NCI-H345 treated with DMSO at 0.1 percent for 48 hours (cell line): Measurements from ENCODE around the gene BMP10.

Experiments
- DNase-seq: peaks from one replicate; lab custom pipeline; 2025; ENCODE audit not compliant: unreplicated experiment; lab: John Stamatoyannopoulos, UW

Gene BMP10

DNA sequence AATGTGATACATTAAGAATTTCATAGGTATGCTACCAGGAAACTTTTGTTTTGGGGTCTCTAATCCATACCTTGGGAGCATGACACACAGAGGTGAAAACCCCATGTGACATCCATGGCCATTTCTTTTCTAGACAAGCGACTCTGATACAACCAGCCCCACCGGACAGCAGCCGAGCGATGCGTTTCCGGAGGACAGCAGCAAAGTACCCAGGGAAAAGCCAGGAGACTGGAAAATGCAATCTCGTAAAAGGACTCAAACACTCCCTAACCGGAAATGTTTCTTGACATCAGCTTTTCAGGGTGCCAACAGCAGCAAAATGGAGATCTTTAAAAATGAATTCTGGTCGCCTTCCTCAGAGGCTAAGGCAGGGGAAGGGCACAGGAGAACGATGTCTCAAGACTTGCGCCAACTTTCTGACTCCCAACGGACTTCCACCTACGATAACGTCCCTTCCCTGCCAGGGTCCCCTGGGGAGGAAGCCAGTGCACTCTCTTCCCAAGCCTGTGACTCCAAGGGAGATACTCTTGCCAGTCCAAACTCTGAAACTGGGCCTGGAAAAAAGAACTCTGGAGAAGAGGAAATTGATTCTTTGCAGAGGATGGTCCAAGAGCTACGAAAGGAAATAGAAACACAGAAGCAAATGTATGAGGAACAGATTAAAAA is 48.9 kb downstream of the BMP10 start:
- no peak for DNase-seq

DNA sequence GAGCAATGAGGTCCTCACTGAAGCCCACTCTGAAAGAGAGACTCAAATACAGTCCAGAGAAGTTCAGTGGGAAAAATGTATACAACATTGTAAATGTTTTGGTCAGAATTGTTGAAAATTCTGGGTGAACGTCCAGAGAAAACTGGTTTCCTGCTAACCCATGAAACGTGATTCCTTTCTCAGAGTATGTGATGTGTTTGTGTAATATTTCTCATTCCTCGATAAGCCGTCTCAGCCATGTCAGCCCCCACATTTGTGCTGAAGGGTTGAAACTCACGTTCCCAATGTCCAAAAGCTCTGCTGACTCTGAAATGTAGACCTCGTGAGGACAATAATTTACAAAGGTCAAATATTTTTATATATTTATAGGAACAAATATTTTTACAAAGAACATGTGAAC is 51.6 kb downstream of the BMP10 start:
- no peak for DNase-seq

DNA sequence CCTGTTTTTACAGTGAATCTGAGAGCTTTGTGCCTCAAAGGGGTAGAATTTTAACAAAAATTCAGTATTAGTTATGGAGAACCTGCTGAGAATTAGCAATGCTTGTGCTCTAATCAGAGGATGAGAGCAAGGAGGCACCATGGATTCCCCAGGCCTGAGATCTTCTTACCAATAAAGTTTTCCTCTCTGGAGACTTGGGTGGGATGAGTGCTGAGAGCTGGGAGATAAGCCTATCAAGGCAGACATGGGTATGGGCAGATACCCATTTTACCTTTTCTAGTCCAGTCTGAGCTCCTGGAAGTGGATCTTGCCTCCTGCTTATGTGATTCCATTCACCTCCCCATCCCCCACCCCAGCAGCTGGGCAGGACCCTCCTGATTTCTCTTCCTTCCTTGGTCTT is 53.9 kb downstream of the BMP10 start:
- no peak for DNase-seq
